Stimulated activated CD4-positive, alpha-beta T cell treated with anti-CD3 and anti-CD28 coated beads, Interleukin-15, amount 100 ng/mL, for 1 hour (primary cell): ENCODE results near the gene CUEDC1.
"Not testable (repeated sequence)": the region's sequence is repeated elsewhere in the genome, so short reads cannot be mapped to it uniquely, and the experiment has no call there.

Experiments
- DNase-seq, 2 donors: peaks; one replicate each; pipeline ENCODE4 v3.0.0-alpha.2; 2020; ENCODE audit warnings: low read depth in 1 of 2, low spot score in 1 of 2

The CUEDC1 gene

GRCh38 chr17:57985675-57985974 is 30.4 kb upstream of the CUEDC1 start:
- DNase-seq: no peak

- DNase-seq: no peak
Measured at GRCh38 chr17:57984936-57985674, 29.9 kb upstream of the CUEDC1 start.

- no peak for DNase-seq
Measured at GRCh38 chr17:57984261-57984890, 29.2 kb upstream of the CUEDC1 start.

- no peak for DNase-seq
Measured at GRCh38 chr17:57983446-57983845, 28.2 kb upstream of the CUEDC1 start.

DNA sequence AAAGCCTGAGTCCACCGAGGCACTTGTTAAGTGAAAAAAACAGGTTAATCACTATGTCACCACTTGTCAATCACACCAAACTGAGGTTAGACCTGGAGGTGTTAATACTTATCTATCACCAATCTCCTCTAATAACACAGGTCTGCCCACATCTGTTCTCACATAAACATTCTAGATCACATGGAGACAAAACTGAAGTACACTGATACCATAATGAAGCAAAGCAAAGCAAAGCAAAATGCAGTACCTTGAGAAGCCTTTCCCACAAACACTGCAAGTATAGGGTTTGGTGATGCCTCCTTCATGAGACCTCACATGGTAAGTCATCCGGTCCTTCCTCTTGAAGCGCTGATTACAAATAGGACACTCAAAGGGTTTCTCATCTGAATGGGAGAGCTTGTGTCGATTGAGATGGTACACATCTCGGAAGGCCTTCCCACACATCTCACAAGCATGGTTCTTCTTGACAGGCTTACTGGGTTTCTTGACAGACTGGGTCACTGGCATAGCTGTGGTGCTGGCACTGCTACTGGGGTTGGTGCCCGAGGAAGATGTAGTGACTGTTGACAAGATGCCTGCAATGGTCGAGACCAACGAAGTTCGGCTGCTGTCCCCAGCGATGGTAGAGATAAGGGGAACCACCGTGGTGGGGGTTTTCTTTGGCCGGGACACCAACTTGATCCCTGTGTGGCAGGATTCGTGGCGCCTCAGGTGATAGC is 27.4 kb upstream of the CUEDC1 start:
- no peak for DNase-seq

DNA sequence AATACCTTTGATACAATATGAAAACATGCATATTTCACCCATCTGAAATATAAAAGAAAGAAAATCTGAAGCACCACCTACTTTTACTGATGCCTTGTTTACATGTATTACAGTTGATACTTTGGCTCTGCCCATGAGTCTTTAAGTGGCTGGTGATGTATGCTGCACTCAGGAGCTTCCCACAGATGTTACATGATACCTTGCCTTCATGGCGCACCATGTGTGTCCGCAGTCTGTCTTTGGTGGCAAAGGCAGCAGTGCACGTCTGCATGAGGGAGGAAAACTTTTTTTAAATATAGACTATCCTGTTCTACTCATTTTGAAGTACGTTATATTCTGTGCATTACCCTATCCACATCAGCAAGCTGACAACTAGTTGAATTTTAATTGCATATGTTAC is 25.3 kb upstream of the CUEDC1 start:
- DNase-seq: no peak

GRCh38 chr17:57979076-57979475 is 23.9 kb upstream of the CUEDC1 start:
- no peak for DNase-seq

- DNase-seq: no peak
Measured at GRCh38 chr17:57976594-57976993, 21.4 kb upstream of the CUEDC1 start.

DNA sequence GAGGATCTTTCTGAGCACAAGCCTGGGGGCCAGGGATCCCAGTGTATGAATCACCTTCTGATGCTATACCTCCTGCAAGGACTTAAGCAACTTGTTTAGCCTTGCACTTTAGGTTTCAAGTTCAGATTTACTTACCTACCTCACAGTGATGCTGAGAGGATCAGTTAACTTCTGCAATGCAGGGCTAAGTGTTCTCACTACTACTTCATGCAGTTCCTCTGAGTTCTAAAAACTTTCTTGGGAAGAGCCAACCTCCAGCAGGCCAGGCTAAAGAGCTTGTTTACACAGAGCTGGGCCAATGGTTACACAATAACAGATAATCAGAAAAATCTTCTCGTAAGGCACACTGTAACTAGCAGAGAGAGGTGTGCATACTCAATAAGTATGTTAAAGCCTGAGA is 19.8 kb upstream of the CUEDC1 start:
- DNase-seq: no peak

- DNase-seq: not testable (repeated sequence)
Measured at GRCh38 chr17:57974053-57974824, 19.0 kb upstream of the CUEDC1 start.

DNA sequence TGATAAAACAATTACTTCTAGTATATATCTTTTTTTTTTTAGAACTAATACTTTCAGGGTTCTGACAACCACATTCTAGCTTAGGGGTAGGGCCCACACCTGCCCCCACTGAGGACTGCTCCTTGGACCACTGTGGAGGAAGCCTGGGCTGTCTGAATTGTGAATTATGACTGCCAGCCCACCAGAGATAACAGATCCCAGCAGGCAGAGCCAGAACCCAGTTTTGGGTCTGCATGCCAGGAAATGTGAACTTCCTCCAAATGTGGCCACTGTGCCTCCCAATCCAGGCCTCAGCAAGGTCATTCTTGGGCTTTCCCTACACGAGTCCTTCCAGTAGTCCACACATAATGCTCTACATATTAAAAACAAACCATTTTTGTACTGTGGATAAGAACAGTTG is 16.9 kb upstream of the CUEDC1 start:
- DNase-seq: no peak

DNA sequence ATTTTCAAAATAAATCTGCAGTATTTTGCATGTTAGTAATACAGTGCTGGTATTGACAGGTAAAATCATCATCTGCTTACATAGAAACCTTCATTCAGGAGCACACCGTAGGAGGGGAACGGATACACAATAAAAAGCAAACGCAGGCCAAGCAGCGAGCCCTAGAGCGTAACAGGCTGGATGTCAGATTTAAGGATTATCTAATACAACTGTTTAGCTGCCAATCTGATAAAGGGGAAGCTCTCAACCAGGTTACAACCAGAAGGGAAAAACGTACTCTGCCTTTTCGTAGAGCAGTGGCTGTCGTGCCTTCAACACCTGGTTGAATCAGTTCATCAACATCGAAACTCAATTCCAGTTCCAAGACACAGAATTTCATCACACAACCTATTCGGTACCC is 16.4 kb upstream of the CUEDC1 start:
- DNase-seq: no peak

DNA sequence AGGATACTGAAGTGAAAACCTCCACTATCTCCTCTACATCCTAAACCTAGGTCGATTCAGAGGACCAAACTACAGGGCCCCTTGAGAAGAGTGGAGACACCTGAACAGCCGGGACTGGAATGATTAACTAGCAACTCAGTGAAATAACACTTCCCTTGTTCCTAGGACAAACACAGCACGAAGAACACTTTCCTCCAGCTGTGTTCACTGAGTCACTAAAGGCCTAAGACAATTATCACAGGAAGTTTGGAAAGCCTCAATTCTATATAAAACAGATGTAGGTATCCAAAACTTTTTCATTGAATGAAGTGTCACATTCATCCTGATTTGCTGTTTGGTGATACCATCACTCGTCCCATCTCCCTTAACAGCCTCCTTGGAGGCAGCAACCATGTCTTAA is 15.5 kb upstream of the CUEDC1 start:
- no peak for DNase-seq

GRCh38 chr17:57968456-57968855 is 13.2 kb upstream of the CUEDC1 start:
- DNase-seq: no peak

DNA sequence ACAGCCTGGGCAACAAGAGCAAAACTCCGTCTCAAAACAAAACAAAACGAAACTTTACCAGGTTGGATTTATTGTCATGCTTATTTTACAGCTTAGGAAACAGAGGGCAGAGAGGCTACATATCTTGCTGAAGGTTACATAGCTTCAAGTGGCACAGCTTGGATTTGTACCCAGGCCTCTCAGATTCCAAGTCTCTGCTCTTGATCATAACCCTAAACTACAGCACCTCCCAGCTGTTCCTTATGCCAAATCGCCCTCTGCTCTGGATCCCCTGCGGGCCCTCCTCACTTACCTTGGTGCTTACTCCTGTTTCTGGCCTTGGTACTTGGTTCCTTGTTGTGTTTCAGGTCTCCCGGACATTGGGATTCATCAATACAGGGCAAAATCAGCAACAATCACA is 11.7 kb upstream of the CUEDC1 start:
- DNase-seq: no peak

- DNase-seq: no peak
Measured at GRCh38 chr17:57966246-57966645, 11.0 kb upstream of the CUEDC1 start.

DNA sequence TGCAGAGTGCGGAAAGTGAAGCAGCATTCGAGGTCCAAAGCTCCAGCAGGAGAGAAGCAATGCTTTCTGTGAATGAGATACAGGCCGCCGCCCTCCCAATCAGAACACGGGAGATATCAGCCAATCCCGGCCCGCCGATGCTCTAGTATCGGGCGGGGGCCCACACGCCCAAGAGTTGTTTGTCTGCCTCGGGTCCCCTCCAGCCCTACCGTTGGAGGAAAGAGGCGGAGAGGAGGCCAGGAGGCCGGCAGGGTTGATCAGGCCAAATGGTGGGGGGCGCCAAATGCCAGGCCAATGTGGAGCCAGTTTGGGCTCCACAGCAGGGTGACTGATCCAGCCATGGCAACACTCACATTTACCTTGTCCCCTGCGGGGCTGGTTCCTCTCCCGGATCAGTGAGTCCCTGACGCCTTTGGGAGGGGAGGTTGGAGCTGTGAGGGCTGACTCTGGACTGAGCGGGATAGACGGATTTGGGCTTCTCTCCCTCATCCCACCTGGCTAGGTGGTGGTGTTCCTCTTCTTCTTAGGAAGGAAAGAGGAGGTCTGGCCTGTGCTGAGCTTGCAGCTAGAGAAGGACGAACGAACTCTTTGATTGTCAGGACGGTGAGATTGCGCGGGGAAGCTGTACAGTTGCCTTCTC is 10.4 kb upstream of the CUEDC1 start:
- DNase-seq: no peak

DNA sequence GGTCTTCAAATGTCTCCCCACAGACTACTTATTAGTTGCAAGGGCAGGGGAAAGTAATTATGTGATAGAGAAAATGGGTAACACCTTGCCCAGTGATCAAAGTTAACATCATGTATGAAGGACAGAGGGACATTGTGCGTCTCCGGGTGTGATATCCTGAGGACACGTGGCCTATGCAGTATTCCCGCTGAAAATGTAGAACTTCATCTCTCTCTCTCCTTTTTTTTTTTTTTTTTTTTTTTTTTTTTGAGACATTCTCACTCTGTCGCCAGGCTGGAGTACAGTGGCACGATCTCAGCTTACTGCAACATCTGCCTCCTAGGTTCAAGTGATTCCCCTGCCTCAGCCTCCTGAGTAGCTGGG is 7.9 kb upstream of the CUEDC1 start:
- no peak for DNase-seq

DNA sequence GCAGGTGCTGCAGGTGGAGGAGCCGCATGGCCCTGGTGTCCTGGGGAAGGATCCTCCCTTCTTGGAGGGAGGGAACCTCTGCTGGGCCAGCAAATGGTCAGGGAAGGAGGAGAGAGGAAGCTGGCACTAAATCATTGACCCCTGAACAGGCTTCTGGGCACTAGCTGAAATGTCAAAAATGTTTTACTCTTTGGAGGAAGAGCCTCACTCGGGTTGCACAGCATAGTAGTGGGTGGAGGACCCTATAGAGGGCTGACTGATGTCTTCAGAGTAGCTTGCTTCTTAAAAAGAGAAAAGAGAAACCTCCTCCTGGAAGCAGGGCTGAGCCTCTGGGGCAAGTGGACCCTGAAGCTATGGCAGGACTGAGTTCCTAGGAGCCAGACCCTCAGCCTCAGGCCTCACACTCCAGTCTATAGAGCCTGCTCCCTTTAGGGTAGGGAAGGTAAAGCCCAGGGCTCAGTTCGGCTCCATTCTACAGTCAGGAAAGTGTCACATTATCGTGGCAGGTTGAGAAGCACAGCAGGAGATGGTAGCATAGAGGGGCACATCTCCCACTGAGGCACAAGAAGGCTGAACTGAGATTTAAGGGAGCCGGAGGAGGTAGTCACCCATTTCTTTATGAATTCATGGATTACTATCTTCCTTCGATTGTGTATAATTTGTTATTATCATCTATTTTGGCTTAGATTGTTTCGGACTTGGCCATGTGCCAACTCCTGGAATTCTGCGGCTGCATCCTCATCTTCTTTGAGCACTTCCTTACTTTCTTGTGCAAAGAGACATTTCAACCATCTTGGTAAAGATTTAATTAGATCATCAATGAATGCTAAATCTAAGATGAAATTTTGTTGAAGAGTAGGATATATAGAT is 7.3 kb upstream of the CUEDC1 start:
- no peak for DNase-seq

DNA sequence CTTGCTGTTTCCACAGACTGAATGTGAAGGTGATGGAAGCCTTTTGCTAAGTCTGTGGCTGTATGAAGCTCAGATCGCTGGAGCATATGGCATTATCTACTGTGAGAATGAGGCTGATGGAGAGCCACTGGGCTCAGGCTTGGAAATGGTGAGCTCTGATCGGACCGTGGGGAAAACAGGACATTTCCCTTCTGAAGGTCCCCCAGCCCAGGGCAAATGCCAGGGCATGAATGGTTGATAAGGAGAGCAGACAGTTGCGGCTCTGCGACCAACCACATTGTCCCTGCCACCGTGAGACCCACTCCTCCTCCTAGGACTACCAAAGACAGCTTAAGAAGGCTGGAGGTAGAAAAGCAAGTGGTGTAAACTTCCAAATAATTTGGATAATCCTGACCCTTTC is 4.7 kb upstream of the CUEDC1 start:
- DNase-seq: no peak
